ENCODE results near the gene KEAP1.

DNA sequence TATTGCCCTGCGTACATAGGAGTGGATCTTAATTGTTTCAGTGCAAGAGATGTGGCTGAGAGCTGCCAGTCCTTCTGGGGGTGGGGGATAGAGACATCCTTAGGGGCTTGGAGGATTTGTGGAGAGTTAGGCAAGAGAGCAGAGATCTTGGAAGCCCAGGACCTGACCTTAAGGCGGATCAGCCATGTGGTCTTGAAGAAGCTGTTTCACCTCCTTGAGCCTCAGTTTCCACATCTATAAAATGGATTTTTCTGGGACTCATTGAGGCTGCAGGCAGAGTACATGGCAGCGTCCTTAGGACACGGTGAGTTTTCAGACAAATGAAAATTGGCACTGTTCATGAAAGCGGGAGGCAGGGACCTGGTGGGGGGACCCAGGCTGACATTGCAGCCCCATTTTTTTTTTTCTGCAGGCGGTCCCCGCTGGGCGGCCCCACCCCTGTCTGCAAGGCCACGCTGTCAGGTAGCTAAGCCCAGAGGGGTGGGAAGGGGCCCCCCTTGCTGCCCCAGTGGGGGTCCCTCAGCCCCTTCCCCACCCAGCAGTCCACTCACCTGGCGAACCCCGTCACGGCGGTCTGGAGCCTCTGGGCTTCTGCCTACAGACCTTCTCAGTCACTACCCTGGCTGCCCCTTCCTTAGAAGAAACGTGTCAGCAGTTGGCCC is 52.8 kb downstream of the KEAP1 start:
- TF ChIP-seq, protein P1, sequence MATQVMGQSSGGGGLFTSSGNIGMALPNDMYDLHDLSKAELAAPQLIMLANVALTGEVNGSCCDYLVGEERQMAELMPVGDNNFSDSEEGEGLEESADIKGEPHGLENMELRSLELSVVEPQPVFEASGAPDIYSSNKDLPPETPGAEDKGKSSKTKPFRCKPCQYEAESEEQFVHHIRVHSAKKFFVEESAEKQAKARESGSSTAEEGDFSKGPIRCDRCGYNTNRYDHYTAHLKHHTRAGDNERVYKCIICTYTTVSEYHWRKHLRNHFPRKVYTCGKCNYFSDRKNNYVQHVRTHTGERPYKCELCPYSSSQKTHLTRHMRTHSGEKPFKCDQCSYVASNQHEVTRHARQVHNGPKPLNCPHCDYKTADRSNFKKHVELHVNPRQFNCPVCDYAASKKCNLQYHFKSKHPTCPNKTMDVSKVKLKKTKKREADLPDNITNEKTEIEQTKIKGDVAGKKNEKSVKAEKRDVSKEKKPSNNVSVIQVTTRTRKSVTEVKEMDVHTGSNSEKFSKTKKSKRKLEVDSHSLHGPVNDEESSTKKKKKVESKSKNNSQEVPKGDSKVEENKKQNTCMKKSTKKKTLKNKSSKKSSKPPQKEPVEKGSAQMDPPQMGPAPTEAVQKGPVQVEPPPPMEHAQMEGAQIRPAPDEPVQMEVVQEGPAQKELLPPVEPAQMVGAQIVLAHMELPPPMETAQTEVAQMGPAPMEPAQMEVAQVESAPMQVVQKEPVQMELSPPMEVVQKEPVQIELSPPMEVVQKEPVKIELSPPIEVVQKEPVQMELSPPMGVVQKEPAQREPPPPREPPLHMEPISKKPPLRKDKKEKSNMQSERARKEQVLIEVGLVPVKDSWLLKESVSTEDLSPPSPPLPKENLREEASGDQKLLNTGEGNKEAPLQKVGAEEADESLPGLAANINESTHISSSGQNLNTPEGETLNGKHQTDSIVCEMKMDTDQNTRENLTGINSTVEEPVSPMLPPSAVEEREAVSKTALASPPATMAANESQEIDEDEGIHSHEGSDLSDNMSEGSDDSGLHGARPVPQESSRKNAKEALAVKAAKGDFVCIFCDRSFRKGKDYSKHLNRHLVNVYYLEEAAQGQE (IDR thresholded peaks at IDR 0.05; ENCODE audit: borderline replicate concordance): no peak
- TF ChIP-seq, protein P1 (CRISPR knock-in tag; IDR thresholded peaks at IDR 0.05; ENCODE audit: low read depth): no peak
- TF ChIP-seq ZBTB17 (CRISPR knock-in tag; IDR thresholded peaks at IDR 0.05): no peak
- TF ChIP-seq, protein P2, sequence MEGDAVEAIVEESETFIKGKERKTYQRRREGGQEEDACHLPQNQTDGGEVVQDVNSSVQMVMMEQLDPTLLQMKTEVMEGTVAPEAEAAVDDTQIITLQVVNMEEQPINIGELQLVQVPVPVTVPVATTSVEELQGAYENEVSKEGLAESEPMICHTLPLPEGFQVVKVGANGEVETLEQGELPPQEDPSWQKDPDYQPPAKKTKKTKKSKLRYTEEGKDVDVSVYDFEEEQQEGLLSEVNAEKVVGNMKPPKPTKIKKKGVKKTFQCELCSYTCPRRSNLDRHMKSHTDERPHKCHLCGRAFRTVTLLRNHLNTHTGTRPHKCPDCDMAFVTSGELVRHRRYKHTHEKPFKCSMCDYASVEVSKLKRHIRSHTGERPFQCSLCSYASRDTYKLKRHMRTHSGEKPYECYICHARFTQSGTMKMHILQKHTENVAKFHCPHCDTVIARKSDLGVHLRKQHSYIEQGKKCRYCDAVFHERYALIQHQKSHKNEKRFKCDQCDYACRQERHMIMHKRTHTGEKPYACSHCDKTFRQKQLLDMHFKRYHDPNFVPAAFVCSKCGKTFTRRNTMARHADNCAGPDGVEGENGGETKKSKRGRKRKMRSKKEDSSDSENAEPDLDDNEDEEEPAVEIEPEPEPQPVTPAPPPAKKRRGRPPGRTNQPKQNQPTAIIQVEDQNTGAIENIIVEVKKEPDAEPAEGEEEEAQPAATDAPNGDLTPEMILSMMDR (IDR thresholded peaks at IDR 0.05 in 2 of 3, conservative IDR thresholded peaks at IDR 0.05 in 1 of 3; ENCODE audit: insufficient read depth in 2 of 3, low read depth in 1 of 3, low read length in 3 of 3): no peak
- TF ChIP-seq, protein P3, sequence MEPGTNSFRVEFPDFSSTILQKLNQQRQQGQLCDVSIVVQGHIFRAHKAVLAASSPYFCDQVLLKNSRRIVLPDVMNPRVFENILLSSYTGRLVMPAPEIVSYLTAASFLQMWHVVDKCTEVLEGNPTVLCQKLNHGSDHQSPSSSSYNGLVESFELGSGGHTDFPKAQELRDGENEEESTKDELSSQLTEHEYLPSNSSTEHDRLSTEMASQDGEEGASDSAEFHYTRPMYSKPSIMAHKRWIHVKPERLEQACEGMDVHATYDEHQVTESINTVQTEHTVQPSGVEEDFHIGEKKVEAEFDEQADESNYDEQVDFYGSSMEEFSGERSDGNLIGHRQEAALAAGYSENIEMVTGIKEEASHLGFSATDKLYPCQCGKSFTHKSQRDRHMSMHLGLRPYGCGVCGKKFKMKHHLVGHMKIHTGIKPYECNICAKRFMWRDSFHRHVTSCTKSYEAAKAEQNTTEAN (CRISPR knock-in tag; IDR thresholded peaks at IDR 0.05): no peak
- TF ChIP-seq ZNF232 (CRISPR knock-in tag; IDR thresholded peaks at IDR 0.05): no peak
- TF ChIP-seq, protein P4, sequence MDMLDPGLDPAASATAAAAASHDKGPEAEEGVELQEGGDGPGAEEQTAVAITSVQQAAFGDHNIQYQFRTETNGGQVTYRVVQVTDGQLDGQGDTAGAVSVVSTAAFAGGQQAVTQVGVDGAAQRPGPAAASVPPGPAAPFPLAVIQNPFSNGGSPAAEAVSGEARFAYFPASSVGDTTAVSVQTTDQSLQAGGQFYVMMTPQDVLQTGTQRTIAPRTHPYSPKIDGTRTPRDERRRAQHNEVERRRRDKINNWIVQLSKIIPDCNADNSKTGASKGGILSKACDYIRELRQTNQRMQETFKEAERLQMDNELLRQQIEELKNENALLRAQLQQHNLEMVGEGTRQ (CRISPR knock-in tag; IDR thresholded peaks at IDR 0.05): no peak
- TF ChIP-seq ZNF785 (CRISPR knock-in tag; IDR thresholded peaks at IDR 0.05): no peak
- no peak for TF ChIP-seq ZBED1 (IDR thresholded peaks at IDR 0.05)
- TF ChIP-seq, protein P5, sequence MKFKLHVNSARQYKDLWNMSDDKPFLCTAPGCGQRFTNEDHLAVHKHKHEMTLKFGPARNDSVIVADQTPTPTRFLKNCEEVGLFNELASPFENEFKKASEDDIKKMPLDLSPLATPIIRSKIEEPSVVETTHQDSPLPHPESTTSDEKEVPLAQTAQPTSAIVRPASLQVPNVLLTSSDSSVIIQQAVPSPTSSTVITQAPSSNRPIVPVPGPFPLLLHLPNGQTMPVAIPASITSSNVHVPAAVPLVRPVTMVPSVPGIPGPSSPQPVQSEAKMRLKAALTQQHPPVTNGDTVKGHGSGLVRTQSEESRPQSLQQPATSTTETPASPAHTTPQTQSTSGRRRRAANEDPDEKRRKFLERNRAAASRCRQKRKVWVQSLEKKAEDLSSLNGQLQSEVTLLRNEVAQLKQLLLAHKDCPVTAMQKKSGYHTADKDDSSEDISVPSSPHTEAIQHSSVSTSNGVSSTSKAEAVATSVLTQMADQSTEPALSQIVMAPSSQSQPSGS (CRISPR knock-in tag; IDR thresholded peaks at IDR 0.05): no peak
- TF ChIP-seq GABPB2 (CRISPR knock-in tag; conservative IDR thresholded peaks at IDR 0.05): no peak

Data from K562 (cell line).